Activated CD4-positive, alpha-beta T cell treated with anti-CD3 and anti-CD28 coated beads, Interleukin-2, amount 50 U/mL, for 48 hours (primary cell): Measurements from ENCODE around the gene CDC42SE2.

ENCODE experiments used
- DNase-seq, 2 experiments: peaks; one replicate each; pipeline ENCODE4 v3.0.0-alpha.2; 2020

Gene CDC42SE2

GRCh38 chr5:131279204-131279603, 15.4 kb downstream of the CDC42SE2 start:
- DNase-seq = no peak

- DNase-seq = no peak
These were observed 16.6 kb downstream of the CDC42SE2 start for GRCh38 chr5:131280417-131280816.

DNA sequence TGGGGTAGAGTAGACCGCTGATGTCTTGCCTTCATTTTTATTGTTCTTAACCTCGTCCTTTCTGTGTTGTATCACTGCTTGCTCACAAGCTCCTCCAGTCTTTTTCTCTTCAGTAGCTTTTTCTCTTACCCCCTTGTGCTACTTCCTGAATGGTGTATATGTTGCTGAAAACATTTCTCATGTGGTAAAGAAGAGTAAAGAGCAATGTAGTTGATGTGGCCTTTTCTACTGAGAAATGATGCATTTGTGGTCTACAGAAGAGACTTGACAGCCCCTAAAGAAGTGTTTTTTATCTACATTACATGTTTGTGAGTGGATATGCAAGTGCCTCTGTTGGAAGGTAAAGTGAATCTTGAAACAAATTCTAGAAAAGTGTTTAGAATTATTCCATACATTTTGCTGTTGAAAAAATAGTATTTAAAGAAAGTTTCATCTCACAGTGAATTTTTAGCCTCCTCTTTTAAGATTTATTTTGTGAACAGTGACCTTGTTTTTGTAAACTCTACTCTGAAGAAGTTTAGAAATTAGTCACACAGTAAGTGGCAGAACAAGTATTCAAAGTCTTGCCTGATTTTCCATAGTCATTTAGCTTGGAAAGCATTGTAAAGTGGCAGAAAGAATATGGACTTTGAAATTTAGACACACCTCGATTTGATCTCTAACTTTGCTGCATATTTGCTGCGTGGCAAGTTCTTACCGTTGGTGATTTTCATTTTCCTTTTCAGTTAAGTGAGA, 17.4 kb downstream of the CDC42SE2 start:
- DNase-seq = no peak

DNA sequence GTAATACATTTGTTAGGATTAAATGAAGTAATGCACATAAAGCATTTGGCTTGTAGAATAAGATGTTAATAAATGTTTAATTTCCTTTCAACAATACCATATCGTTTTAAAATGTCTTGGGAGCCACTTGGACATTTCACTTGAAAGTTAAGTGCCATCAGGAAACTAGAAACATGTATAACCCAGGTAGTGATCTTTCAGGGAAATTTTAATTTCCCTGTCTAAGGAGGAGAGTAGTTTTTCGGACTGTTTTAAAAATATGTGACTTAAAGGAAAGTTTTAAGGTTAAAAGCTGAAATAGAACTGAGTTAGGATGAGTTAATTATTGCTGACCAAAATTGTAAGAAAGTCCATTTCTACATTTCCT, 18.0 kb downstream of the CDC42SE2 start:
- DNase-seq = no peak

GRCh38 chr5:131282235-131282634, 18.4 kb downstream of the CDC42SE2 start:
- DNase-seq = no peak

GRCh38 chr5:131285703-131286399, 22.0 kb downstream of the CDC42SE2 start:
- no peak for DNase-seq

DNA sequence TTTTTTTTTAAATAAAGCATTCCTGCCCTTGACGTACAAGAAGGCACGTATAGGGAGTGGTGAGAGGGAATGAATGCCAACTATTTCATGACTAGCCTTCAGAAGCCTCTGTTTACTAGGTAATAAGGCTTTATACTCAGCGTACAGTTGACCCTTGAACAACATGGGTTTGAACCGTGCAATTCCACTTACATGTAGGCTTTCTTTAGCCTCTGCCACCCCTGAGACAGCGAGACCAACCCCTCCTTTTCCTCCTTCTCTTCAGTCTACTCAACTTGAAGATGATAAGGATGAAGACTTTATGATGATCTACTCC, 22.5 kb downstream of the CDC42SE2 start:
- DNase-seq = no peak

- DNase-seq = no peak
These were observed 24.5 kb downstream of the CDC42SE2 start for GRCh38 chr5:131288328-131288727.

DNA sequence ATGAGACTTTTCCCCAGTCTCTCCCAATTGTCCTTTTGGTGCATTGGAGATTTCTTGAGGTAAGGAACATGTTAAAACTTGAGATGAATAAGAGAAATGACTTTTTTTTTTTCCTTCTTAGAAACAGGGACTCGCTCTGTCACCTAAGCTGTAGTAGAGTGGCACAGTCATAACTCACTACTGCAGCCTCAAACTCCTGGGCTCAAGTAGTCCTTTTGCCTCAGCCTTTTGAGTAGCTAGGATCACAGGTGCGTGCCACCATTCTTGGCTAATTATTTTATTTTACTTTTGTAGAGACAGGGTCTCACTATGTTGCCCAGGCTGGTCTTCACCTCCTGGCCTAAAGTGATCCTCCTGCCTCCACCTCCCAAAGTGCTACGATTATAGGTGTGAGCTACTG, 25.9 kb downstream of the CDC42SE2 start:
- DNase-seq = no peak

GRCh38 chr5:131296213-131296672, 32.4 kb downstream of the CDC42SE2 start:
- no peak for DNase-seq

GRCh38 chr5:131297886-131298285, 34.0 kb downstream of the CDC42SE2 start:
- DNase-seq = no peak

DNA sequence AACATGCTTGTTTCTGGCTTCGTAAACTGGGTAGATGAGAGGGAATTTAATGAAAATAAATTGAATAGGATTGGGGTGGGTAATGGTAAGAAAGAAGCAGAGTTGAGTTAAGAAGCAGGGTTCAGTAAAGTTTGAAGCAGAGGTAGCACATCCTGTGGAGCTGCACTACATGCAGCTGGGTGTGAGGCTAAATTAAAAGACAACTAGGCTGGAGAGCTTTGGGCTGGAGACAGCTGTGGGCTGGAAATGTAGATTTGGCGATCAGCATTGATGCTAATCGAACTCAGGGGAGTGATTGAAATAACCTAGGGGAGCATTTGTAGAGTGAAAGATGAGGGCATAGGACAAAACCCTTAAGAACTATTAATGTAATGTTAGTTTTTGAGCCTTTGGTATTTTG, 35.6 kb downstream of the CDC42SE2 start:
- DNase-seq = no peak

DNA sequence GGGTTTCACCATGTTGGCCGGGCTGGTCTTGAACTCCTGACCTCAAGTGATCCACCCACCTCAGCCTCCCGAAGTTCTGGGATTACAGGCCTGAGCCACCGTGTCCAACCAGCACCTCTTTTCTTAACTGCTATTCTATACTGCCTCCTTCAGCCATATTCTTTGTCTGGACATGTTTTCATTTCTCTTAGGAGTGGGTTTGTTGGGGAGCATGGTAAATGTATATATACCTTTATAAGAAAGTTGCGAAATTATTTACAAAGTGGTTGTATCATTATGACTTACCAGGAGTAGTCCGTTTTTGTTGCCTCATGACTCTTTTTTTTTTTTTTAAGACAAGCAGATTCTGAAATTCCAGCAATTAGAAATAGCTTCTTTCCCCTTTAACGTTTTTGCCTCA, 38.7 kb downstream of the CDC42SE2 start:
- no peak for DNase-seq

- DNase-seq = no peak
These were observed 39.7 kb downstream of the CDC42SE2 start for GRCh38 chr5:131303537-131303936.

DNA sequence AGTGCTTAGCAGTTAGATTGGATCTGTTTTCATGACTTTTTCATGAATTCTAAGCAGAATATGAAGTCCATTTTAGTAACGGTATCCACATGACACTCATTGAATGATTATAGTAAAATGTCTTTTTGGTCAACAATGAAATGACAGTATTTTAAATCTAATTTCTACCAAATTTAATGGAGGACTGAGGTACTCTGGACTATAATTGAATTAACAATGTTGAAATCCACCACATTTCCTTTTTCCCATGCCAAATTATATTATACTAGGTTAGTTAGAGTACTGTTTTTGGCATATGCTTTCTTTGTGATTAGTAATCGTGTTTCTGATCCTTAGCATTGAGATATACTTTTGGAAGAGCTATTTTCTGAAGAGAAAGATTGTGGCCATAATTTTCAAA, 40.6 kb downstream of the CDC42SE2 start:
- DNase-seq = no peak

GRCh38 chr5:131305138-131305689, 41.4 kb downstream of the CDC42SE2 start:
- no peak for DNase-seq

DNA sequence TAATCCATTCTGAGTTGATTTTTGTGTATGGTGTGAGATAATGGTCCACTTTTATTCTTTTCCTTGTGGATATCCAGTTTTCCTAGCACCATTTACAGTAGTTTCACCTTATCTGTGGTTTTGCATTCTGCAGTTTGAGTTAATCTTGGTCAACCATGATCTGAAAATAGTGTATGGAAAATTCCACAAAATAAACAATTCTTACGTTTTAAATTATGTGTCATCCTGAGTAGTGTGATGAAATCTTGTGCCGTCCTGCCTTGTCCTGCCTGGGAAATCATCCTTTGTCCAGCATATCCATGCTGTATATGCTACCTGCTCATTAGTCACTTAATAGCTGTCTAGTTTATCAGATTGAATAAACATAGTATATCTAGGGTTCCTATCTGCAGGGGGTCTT, 42.1 kb downstream of the CDC42SE2 start:
- DNase-seq = no peak

DNA sequence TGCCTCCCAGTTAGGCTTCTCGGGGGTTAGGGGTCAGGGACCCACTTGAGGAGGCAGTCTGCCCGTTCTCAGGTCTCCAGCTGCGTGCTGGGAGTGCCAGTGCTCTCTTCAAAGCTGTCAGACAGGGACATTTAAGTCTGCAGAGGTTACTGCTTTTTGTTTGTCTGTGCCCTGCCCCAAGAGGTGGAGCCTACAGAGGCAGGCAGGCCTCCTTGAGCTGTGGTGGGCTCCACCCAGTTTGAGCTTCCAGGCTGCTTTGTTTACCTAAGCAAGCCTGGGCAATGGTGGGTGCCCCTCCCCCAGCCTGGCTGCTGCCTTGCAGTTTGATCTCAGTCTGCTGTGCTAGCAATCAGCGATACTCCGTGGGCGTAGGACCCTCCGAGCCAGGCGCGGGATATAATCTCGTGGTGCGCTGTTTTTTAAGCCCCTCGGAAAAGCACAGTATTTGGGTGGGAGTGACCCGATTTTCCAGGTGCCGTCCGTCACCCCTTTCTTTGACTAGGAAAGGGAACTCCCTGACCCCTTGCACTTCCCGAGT, 48.5 kb downstream of the CDC42SE2 start:
- peak; percentile 27 to 31 for DNase-seq

DNA sequence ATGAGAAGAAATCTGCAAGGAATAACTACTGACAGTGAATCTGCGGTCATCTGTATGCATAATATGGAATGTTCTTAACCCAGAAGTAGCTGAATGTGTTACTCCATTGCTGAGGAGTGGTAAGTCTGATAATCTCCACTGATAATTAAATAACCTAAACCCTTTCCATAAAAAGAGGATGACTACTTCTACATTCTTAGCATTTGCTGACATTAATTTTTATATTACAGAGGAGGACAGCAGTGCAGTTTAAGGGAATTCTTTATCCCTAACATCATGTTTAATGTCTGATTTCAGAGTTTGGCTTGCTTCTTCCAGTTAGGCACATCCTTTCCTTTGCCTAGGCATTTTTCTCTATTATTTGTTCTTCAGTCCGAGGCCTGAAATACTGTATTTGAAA, 52.2 kb downstream of the CDC42SE2 start:
- DNase-seq = no peak

DNA sequence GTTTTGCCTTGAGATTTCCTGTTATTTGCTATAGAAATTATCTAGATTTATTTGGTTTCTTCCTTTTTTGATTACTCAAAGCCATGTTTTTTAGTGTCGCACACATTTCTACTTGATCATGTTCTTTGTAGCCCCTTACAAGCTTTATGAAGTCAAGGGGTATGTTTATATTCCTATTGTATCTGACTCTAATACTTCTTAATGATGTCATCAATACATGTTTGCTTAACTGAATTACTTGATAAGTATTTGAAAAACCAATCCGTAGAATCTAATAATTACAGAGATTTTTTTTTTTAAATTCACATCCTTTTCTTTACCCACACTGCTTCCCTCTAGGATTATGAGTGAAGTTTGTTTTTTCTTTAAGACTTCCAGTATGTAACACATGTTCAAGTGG, 53.0 kb downstream of the CDC42SE2 start:
- no peak for DNase-seq

DNA sequence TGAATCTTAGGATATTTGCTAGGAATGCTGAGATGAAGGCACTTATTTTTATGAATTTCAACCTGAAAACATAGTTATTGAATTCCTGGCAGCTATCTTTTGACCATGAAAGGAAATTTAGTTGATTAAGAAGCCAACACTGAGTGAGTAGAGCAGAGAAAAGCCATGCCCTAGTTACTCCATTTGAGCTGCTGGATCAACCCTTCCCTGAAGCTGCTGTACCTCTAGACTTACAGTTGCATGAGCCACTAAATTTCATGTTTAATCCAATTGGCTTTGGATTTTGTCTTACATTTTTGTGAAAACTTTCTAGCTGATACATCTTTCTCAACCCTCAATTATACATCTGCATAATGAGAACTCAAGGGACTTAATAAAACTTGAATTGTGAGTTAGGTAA, 54.6 kb downstream of the CDC42SE2 start:
- no peak for DNase-seq

- DNase-seq = no peak
These were observed 57.2 kb downstream of the CDC42SE2 start for GRCh38 chr5:131321066-131321465.

GRCh38 chr5:131322926-131323325, 59.1 kb downstream of the CDC42SE2 start:
- no peak for DNase-seq

GRCh38 chr5:131323378-131323777, 59.5 kb downstream of the CDC42SE2 start:
- no peak for DNase-seq
